Measurements from ENCODE around the gene OSCAR.

OSCAR gene

DNA sequence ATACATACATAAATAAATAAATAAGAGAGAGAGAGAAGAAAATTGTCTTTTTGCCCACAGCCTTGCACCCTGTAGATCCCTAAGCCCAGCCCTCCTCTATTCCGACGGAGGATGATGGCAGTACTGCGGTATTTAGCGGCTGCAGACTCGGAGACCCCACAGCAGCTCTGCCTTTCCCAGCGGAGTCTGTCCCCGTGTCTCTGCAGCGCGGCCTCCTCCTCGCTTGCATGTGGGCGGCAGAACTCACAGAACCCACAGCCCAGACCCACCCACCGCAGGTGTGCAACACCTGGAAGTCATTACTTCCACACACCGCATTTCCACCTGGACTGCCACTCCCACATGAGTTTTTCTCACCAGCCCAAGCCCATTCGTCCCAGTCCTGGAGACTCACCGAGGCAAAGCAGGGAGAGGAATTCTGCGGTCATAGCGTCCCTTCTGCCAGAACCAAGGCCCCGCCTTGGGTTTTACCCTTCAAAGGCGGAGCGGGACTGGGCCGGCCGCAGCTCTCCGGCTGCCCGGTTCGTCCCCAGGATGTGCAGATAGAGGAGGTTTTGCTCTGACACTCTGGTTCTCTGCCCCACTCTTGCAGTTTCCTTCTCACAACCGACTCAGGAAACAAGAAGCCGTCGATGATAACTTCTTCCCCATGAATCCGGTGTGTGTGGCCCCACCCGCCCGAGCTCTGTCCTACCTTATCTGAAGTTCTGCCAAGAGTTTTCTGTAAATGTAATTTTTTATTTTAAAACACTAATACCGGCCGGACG lies 37.1 kb downstream of the OSCAR start, which contains the start of gene VSTM1:
Gene VSTM1, minus strand, starts transcription at position 548 of the 767 bp plus-strand sequence. Its CDS starts 120 bp downstream, at position 428.
- DNase-seq (ENCODE audit: low read depth, low spot score), result no peak
- in situ Hi-C loops (cut with HindIII; ENCODE audit: low sequenced_read_pairs), result no loop called here
- H3K4me3 ChIP-seq (ENCODE audit: low read depth, low read length), result no peak within 1 kb of the TSS

GRCh38 chr19:54062643-54063042 lies 38.0 kb downstream of the OSCAR start:
- no peak for TF ChIP-seq CTCF (IDR thresholded peaks at IDR 0.05; ENCODE audit: low read depth, low read length)
- DNase-seq (ENCODE audit: low read depth, low spot score), result no peak
- no peak overlapping the region for H3K4me3 ChIP-seq (ENCODE audit: low read depth, low read length)
- in situ Hi-C loops (cut with HindIII; ENCODE audit: low sequenced_read_pairs), result no loop called here

More for the DNA sequence above, 37.1 kb downstream of the OSCAR start, which contains the start of gene VSTM1:
- TF ChIP-seq CTCF (IDR thresholded peaks at IDR 0.05; ENCODE audit: low read depth, low read length), result no peak

- H3K4me3 ChIP-seq (ENCODE audit: low read depth, low read length), result no peak overlapping the region
- TF ChIP-seq CTCF (IDR thresholded peaks at IDR 0.05; ENCODE audit: low read depth, low read length), result no peak
- DNase-seq (ENCODE audit: low read depth, low spot score), result no peak
- in situ Hi-C loops (cut with HindIII; ENCODE audit: low sequenced_read_pairs), result no loop called here
Observed at GRCh38 chr19:54047616-54048015, 53.0 kb downstream of the OSCAR start.

- no peak for DNase-seq (ENCODE audit: low read depth, low spot score)
- TF ChIP-seq CTCF (IDR thresholded peaks at IDR 0.05; ENCODE audit: low read depth, low read length), result no peak
- H3K4me3 ChIP-seq (ENCODE audit: low read depth, low read length), result no peak overlapping the region
- in situ Hi-C loops (cut with HindIII; ENCODE audit: low sequenced_read_pairs), result no loop called here
Observed at GRCh38 chr19:54045771-54046170, 54.8 kb downstream of the OSCAR start.

Measured in astrocyte of the spinal cord (primary cell).